Activated effector memory CD4-positive, alpha-beta T cell treated with anti-CD3 and anti-CD28 coated beads, Interleukin-2, amount 50 U/mL, for 16 hours (primary cell): Measurements from ENCODE around the gene YAP1.
"Not testable (repeated sequence)": the region's sequence is repeated elsewhere in the genome, so short reads cannot be mapped to it uniquely, and the experiment has no call there.

ENCODE experiments used
- DNase-seq: peaks from one replicate; pipeline ENCODE4 v3.0.0-alpha.2; 2020

YAP1 gene

DNA sequence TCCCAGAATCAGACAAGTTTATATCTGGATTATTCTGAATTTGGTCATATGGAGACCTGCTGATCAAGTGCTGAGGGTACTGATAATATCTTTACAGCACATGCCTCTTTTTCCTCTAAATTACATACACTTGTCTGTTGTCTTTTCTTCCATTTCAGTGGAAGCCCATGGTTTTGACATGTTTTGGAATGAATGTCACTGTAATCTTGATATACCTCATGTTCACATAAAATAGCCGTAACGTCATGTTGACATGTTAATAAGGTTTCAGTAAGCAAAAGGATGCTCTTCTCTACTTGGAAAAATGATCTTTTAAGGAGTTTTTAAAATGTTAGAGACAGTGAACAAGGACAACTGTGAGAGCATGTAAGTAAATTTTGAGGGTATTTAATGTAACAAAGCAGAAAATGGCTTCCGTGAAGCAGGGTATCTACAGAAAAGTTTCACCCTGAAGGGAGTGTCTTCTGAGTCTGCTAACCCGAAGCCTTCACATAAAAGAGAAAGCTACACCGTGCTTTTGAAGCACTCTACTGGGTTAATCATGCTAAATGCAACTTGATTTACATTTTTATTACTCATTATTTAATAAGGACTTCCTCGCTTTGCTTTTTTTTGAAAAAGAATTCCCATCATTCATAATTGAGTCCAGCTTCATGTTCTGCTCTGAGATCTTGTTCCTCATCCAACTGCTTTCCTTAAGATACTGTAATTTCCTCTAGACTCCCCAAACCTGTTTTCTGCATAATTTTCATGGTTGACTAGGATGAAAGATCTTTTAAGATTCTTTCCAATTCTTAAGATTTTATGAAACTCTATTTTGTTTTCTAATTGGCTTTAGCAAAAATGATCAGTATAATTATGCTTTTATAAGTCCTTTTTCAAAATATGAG is 56.2 kb downstream of the YAP1 start:
- no peak for DNase-seq

DNA sequence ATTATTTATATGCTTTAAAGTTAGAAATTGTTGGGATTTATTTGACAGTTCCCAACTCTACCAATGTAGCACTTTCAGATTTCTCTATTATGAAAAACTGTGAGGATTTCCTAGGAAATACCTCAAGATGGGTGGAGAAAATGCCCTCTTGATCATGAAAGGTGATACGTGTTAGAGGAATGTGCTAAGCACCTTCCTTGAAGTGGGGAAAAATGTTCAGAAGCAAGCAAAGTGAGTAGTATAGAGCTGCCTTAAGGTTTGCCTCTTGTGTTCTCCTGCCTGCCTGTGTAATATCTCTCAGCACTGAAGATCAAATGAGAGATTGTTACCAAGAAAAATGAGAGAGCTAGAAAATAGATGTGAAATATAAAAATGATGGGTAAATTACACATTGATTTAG is 58.2 kb downstream of the YAP1 start:
- no peak for DNase-seq

GRCh38 chr11:102171101-102171500 is 60.9 kb downstream of the YAP1 start:
- DNase-seq, result no peak

- DNase-seq, result no peak
These were observed 62.0 kb downstream of the YAP1 start for GRCh38 chr11:102172127-102172848.

DNA sequence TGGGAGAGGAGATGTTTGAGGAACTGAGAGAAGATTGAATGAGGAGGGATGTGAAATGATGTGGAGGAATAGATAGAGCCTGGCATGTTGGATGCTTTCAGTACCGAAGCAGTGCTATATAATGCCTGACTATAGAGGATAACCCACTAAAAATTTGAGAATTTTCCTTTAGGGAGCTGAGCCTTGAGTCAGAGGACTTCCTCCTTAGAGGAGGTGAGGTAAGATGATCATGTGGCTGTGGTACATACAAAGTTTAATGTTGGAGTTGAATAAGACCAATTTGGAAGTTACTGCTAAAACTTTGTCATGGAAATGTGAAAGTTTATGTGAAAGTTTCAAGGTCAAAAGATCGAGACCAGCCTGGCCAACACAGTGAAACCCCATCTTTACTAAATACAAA is 66.9 kb downstream of the YAP1 start:
- DNase-seq, result no peak

GRCh38 chr11:102177974-102178631 is 67.9 kb downstream of the YAP1 start:
- DNase-seq, result no peak

DNA sequence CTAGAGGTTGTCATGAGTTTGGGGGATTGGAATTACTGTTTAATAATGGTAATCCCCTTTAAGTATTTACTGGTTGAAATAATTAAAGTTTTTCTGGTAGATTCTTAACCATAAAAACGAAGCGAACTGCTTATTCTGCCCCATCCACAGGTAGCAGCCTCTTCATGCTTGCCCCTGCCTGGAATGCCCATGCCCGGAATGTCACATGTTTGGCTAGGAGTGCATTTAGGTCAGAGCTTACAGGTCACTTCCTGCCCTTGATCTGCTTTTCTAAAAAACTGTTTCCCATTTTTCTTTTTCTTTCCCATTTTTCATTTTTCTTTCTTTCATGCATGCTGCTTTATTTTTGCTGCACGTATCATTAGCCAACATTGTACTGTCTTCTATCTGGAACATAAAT is 69.1 kb downstream of the YAP1 start:
- DNase-seq, result no peak

GRCh38 chr11:102184269-102184987 is 74.2 kb downstream of the YAP1 start:
- no peak for DNase-seq

DNA sequence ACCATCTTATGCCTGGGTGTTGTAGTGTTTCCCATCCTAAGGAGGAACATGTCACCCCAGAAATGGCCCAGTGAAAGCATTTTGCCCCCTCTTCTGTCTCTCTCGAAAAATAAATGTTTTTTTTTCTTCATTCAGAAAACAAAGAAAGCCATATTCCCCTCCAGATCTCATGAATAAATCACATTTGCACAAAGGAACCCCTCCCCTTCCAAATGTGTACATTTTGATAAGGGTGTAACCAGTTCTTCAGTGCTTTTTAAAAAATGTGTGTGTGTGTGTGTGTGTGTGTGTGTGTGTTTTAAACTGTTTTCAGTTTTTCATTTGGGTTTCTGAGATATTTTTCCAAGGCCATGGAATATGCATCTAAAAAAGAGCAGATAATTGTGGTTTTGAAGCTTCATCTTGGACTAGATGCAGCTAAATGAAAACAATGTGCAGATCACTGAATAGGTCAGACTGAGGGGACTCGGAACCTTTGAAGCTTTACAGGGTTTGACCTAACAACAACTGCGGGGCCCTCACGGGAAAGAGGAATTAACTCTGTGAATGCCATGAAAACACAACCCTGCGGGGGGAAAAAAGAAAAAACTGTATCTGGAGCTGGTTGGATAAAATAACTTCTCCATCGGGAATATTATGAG is 76.4 kb downstream of the YAP1 start:
- DNase-seq, result no peak

- no peak for DNase-seq
These were observed 77.3 kb downstream of the YAP1 start for GRCh38 chr11:102187416-102188151.

DNA sequence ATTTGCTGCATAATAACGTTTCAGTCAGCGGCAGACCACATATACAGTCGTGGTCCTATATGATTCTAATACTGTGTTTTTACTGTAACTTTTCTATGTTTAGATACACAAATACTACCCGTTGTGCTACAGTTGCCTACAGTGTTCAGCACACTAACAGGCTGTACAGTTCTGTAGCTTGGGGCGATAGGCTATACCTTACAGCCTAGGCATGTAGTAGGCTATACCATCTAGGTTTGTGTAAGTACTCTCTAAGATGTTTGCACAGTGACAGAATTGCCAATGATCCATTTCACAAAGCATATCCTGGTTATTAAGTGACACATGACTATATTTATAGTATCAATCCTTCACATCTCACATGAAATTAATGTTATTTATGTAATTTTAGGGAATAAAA is 78.2 kb downstream of the YAP1 start:
- no peak for DNase-seq

GRCh38 chr11:102191832-102192231 is 81.6 kb downstream of the YAP1 start:
- no peak for DNase-seq

- no peak for DNase-seq
These were observed 82.3 kb downstream of the YAP1 start for GRCh38 chr11:102192349-102193066.

DNA sequence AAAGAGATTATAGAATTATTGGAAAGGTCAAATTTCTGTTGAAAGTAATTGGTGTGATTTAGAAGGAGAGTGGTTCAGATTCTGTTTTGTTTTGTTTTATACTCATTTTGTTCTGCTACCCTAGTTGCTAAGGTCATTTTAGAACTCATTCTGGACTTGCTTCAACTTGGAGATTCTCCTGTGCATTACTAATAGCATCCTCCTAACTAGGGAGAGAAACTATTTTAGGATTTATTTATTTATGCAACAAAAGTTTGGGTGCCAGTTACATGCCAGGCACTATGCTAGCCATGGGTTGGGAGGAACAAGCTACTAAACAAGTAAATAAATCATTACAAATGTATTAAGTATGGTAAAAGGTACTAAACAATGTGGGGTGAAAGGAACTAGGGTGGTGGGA is 84.0 kb downstream of the YAP1 start:
- no peak for DNase-seq

- no peak for DNase-seq
These were observed 84.7 kb downstream of the YAP1 start for GRCh38 chr11:102194990-102195389.

- DNase-seq, result no peak
These were observed 86.1 kb downstream of the YAP1 start for GRCh38 chr11:102196351-102196750.

- DNase-seq, result no peak
These were observed 86.6 kb downstream of the YAP1 start for GRCh38 chr11:102196816-102197215.

DNA sequence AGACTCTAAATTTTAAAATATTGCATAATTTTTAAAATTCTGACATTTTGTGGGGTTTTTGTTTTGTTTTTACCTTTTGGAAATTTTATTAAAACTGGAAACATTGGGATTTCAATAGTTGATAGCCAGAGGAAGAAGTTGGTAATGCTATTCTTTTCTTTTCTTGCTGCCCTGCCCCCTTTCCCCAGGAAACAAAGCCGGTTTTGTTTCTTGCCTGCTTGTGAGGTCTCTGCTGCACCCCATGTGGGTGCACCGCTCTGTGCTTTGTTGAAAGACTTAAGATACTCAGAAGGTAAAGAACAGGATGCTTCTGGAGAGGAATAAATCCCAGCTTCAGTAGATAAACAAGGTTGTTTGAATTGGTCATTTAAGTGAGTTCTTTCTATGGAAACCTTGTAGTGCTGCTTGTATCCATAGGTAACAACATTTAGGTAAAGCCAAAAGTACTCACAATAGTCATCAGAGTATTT is 87.5 kb downstream of the YAP1 start:
- no peak for DNase-seq

DNA sequence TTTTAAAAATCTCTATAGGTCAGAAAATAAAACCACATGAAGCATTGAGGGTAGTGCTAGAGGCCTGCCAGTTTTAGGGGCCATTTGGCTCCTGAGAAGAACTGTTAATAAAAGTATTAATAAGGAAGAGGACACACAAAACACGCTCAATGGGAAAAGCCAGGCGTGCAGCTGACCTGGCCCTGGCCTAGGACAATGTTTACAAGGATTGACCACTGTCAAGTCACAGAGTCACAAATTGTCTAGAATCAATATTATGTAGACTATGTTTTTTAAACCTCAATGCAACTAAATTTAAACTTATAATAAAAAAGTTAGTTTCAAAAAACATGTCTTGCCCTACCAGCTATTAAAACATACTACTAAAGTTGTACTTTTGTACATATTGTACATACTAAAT is 89.4 kb downstream of the YAP1 start:
- no peak for DNase-seq

- DNase-seq, result not testable (repeated sequence)
These were observed 90.1 kb downstream of the YAP1 start for GRCh38 chr11:102200325-102200724.

- no peak for DNase-seq
These were observed 91.5 kb downstream of the YAP1 start for GRCh38 chr11:102201776-102202175.
